SU-DHL-6 (cell line): ENCODE data around the gene PEX26.

ENCODE experiments used
- CTCF ChIP-seq: fragments of 200-600 bp; sonication (generic); IDR thresholded peaks from one replicate; pipeline ENCODE4 v1.5.1; 2017; ENCODE audit warnings: antibody characterized with exemption, mild to moderate bottlenecking, low read length, moderate library complexity; ENCODE audit not compliant: insufficient read depth, poor library complexity, severe bottlenecking
- EZH2phosphoT487 ChIP-seq: fragments of 200-600 bp; sonication (generic), shearing (Covaris generic); conservative IDR thresholded peaks from 2 replicates; pipeline ENCODE4 v1.6.1; 2018; ENCODE audit warnings: mild to moderate bottlenecking, antibody characterized with exemption, low read length, moderate library complexity, mixed read lengths

- TF ChIP-seq CTCF (no peak), EZH2phosphoT487 (no peak)
Observed at GRCh38 chr22:18077639-18078328, at the start of gene PEX26.
